HCT116 (cell line): Measurements from ENCODE around the gene C1orf159. TPM values are rescaled to one million over a fixed set of nuclear protein-coding genes. Genes with fewer than 3 reads are reported as not detected.
A peak's percentile ranks its signal among the peaks of the same experiment; 100 is the strongest.

ENCODE experiments used
- ATAC-seq: fragments of 200-7000 bp; cut with Tn5 transposase; 2 replicates; pipeline ENCODE4 v1.9.1; 2020; ENCODE audit warnings: mild to moderate bottlenecking, moderate library complexity
- BruUV-seq: library from RNA; stranded (reverse); fragments of 400-500 nt; replicated peaks from 2 replicates; lab custom pipeline; 2021; lab: Mats Ljungman, UMichigan
- CTCF ChIA-PET: fragments of 300-600 bp; sonication (Branson Sonifier 250); formaldehyde crosslinking; loops from one replicate; lab custom pipeline; 2021; ENCODE audit warnings: antibody characterized with exemption; lab: Charles Lee
- POLR2A ChIA-PET: fragments of 300-600, 350-600 bp; sonication (Branson Sonifier 250); formaldehyde crosslinking; loops from one replicate; lab custom pipeline; 2021; ENCODE audit warnings: antibody characterized with exemption; lab: Charles Lee
- RAD21 ChIA-PET, 2 experiments: fragments of 300-600 bp; sonication (Branson Sonifier 250); formaldehyde crosslinking; loops; one replicate each; lab custom pipeline; 2023; ENCODE audit warnings: low total read pairs in 2 of 2; ENCODE audit not compliant: uncharacterized antibody in 2 of 2, unreplicated experiment in 2 of 2, low non-redundant PET in 1 of 2; lab: Charles Lee
- DNase-seq: peaks from one replicate; pipeline ENCODE4 v3.0.0-alpha.2; 2010; ENCODE audit warnings: low read depth, low spot score
- H2AFZ ChIP-seq: fragments of 200-600 bp; shearing (Covaris generic), sonication (generic); 2 replicates; pipeline ENCODE4 v1.6.1; 2017; ENCODE audit warnings: low read depth, mixed run types, mixed read lengths, antibody characterized with exemption, low read length; ENCODE audit not compliant: poor library complexity, severe bottlenecking
- H3K27ac ChIP-seq: 2 replicates; pipeline ENCODE4 v1.5.1; 2012; ENCODE audit warnings: low read depth, low read length
- H3K27me3 ChIP-seq: fragments of 200-600 bp; sonication (generic); 2 replicates; pipeline ENCODE4 v1.6.1; 2016; ENCODE audit warnings: mixed run types, low read length, mixed read lengths; ENCODE audit not compliant: insufficient read depth
- H3K36me3 ChIP-seq, 2 experiments: fragments of 200-500 bp in 1 of 2; fragments of 200-600 bp in 1 of 2; sonication (Bioruptor generic) in 1 of 2; sonication (generic) in 1 of 2; 2 replicates each; pipeline versions ENCODE4 v1.5.1 to v1.6.1; 2014 to 2016; ENCODE audit warnings: low read length in 2 of 2, inconsistent platforms in 1 of 2, mixed read lengths in 1 of 2, mixed run types in 1 of 2; ENCODE audit not compliant: insufficient read depth in 2 of 2, control insufficient read depth in 1 of 2
- H3K4me1 ChIP-seq, 2 experiments: fragments of 200-600 bp in 1 of 2; sonication (generic) in 1 of 2; 2 replicates each; pipeline versions ENCODE4 v1.5.1 to v1.6.1; 2012 to 2017; ENCODE audit warnings: low read length in 2 of 2, inconsistent platforms in 1 of 2, mild to moderate bottlenecking in 1 of 2, mixed read lengths in 1 of 2, mixed run types in 1 of 2, moderate library complexity in 1 of 2; ENCODE audit not compliant: insufficient read depth in 2 of 2, control insufficient read depth in 1 of 2
- H3K4me2 ChIP-seq: fragments of 200-600 bp; sonication (generic); 2 replicates; pipeline ENCODE4 v1.6.1; 2017; ENCODE audit warnings: mixed run types, low read length, mixed read lengths
- H3K4me3 ChIP-seq, 2 experiments: fragments of 200-600 bp in 1 of 2; sonication (generic) in 1 of 2; replicated peaks in 1 of 2; 2 replicates each; pipeline ENCODE4 v1.5.1; 2011 to 2016; ENCODE audit warnings: low read length in 2 of 2, control low read depth in 1 of 2, low read depth in 1 of 2, mild to moderate bottlenecking in 1 of 2, mixed read lengths in 1 of 2, mixed run types in 1 of 2
- H3K79me2 ChIP-seq: fragments of 200-600 bp; sonication (generic); 2 replicates; pipeline ENCODE4 v1.6.1; 2017; ENCODE audit warnings: mild to moderate bottlenecking, mixed run types, low read length, moderate library complexity, mixed read lengths; ENCODE audit not compliant: insufficient read depth
- H3K9ac ChIP-seq: fragments of 200-600 bp; sonication (generic); 2 replicates; pipeline ENCODE4 v1.6.1; 2016; ENCODE audit warnings: low read length, mixed read lengths
- H3K9me2 ChIP-seq: fragments of 200-600 bp; sonication (generic), shearing (Covaris generic); 2 replicates; pipeline ENCODE4 v1.6.1; 2017; ENCODE audit warnings: mixed run types, mild to moderate bottlenecking, moderate library complexity; ENCODE audit not compliant: insufficient read depth
- H3K9me3 ChIP-seq, 2 experiments: fragments of 200-500 bp in 1 of 2; fragments of 200-600 bp in 1 of 2; sonication (Bioruptor generic) in 1 of 2; sonication (generic) in 1 of 2; 2 replicates each; pipeline ENCODE4 v1.6.1; 2014 to 2017; ENCODE audit warnings: low read length in 2 of 2, mixed read lengths in 2 of 2, inconsistent platforms in 1 of 2, low read depth in 1 of 2, mild to moderate bottlenecking in 1 of 2, mixed run types in 1 of 2, moderate library complexity in 1 of 2; ENCODE audit not compliant: control insufficient read depth in 1 of 2, insufficient read depth in 1 of 2
- H4K20me1 ChIP-seq: fragments of 200-600 bp; sonication (generic), shearing (Covaris generic); 2 replicates; pipeline ENCODE4 v1.6.1; 2017; ENCODE audit warnings: mixed run types, mild to moderate bottlenecking, moderate library complexity; ENCODE audit not compliant: insufficient read depth
- CEBPB ChIP-seq: IDR thresholded peaks from 2 replicates; pipeline ENCODE4 v1.6.1; 2012; ENCODE audit warnings: low read depth
- CTCF ChIP-seq, 3 experiments: fragments of 200-600 bp in 1 of 3; sonication (generic) in 1 of 3; IDR thresholded peaks in 2 of 3; conservative IDR thresholded peaks in 1 of 3; 2 replicates each; pipeline ENCODE4 v1.5.1; 2012 to 2017; ENCODE audit warnings: low read depth in 2 of 3, low read length in 2 of 3, antibody characterized with exemption in 1 of 3, borderline replicate concordance in 1 of 3, control low read depth in 1 of 3, mild to moderate bottlenecking in 1 of 3, mixed read lengths in 1 of 3, mixed run types in 1 of 3, moderate library complexity in 1 of 3; ENCODE audit not compliant: insufficient read depth in 1 of 3
- EZH2 ChIP-seq: fragments of 200-600 bp; sonication (generic); IDR thresholded peaks from 2 replicates; pipeline ENCODE4 v1.6.1; 2017; ENCODE audit warnings: antibody characterized with exemption, mixed run types
- EZH2phosphoT487 ChIP-seq: fragments of 200-600 bp; IDR thresholded peaks from 2 replicates; pipeline ENCODE4 v1.6.1; 2018; ENCODE audit warnings: antibody characterized with exemption, borderline replicate concordance
- POLR2AphosphoS5 ChIP-seq: IDR thresholded peaks from 2 replicates; pipeline ENCODE4 v1.6.1; 2011; ENCODE audit warnings: mild to moderate bottlenecking, low read depth, low read length, moderate library complexity
- SRF ChIP-seq: IDR thresholded peaks from 2 replicates; pipeline ENCODE4 v1.6.1; 2012; ENCODE audit warnings: low read depth
- YY1 ChIP-seq: IDR thresholded peaks from 2 replicates; pipeline ENCODE4 v1.6.1; 2011; ENCODE audit warnings: low read length, low read depth, moderate library complexity, mild to moderate bottlenecking; ENCODE audit not compliant: insufficient replicate concordance; ENCODE audit errors: extremely low read depth
- ZNF274 ChIP-seq: fragments of 200-500 bp; sonication (Bioruptor generic); IDR thresholded peaks from 2 replicates; pipeline ENCODE4 v1.6.1; 2014; ENCODE audit warnings: mild to moderate bottlenecking, low read depth, low read length, inconsistent platforms
- intact Hi-C: fragments of 100-400 bp; cut with micrococcal nuclease; formaldehyde crosslinking; loops from 2 replicates; pipeline ENCODE4 v1.10.0; 2022
- total RNA-seq: library from RNA; stranded (reverse); gene quantifications from one replicate; pipeline ENCODE4 v1.2.1, GENCODE V29; 2021; ENCODE audit not compliant: unreplicated experiment
- TF ChIP-seq, protein P1 (sequence below): IDR thresholded peaks from 2 replicates; pipeline ENCODE4 v1.6.1; 2012

The C1orf159 gene
- total RNA-seq, 1 experiment from 2014 or later, result 22.7 TPM

DNA sequence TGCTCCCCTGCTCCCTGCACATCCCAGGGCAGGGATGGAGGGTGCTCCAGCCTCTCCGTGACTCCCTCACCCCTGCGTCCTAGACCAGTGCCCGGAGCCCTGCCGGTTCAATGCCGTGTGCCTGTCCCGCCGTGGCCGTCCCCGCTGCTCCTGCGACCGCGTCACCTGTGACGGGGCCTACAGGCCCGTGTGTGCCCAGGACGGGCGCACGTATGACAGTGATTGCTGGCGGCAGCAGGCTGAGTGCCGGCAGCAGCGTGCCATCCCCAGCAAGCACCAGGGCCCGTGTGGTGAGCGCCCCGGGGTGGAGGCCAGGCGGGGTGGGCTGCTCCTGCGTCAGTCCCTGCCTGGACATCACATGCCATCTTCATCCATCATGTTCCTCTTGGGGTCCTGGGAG is 74.0 kb downstream of the C1orf159 start:
- Histone ChIP-seq H3K79me2 (peaks cover 36% of the 10 kb centered on the region; the same call in 1 of the 2 replicates), H4K20me1 (no peaks in the 10 kb centered on the region), H3K9me2 (no peaks in the 10 kb centered on the region), H3K9me3 (no peaks in the 10 kb centered on the region)
- no peak for DNase-seq
- no TSS peak for BruUV-seq
- POLR2A ChIA-PET, result no interaction called here
- TF ChIP-seq CEBPB, result no peak
- TF ChIP-seq, all 23 proteins: peak for 0
- no peak for ATAC-seq
- Histone ChIP-seq H3K9ac (no peak overlapping the region), H3K4me2 (no peak overlapping the region), H3K27ac (peak overlapping the region; percentile 9; the same call in 1 of the 2 replicates), H3K4me1 (peaks cover 7 to 18% of the 10 kb centered on the region in 2 experiments; a peak in 3 of 4 replicates), H3K36me3 (peaks cover 15 to 36% of the 10 kb centered on the region in 2 experiments; a peak in 3 of 4 replicates), H3K27me3 (no peaks in the 10 kb centered on the region), H3K4me3 (no peak overlapping the region), H2AFZ (no peak overlapping the region)
- RAD21 ChIA-PET, result no interaction called here
- intact Hi-C loops, result no loop called here
- CTCF ChIA-PET, result no interaction called here

DNA sequence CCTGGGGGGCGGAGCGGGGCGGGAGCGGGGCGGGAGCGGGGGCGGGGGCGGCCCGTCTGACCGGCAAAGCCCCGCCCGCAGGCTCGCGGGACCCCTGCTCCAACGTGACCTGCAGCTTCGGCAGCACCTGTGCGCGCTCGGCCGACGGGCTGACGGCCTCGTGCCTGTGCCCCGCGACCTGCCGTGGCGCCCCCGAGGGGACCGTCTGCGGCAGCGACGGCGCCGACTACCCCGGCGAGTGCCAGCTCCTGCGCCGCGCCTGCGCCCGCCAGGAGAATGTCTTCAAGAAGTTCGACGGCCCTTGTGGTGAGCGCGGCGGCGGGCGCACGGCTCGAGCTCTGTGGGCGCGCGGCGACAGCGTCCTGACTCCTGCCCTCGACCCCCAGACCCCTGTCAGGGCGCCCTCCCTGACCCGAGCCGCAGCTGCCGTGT is 74.8 kb downstream of the C1orf159 start:
- peak; percentile 16 for ATAC-seq
- no peaks in the 10 kb centered on the region for H3K27me3 ChIP-seq
- POLR2A ChIA-PET, result interaction anchor here (1.1 kb wide), 1 partner anchor 24 kb away, joined by 4 read pairs; no protein-coding TSS in a partner anchor
- H3K9me3 ChIP-seq, result no peaks in the 10 kb centered on the region
- CTCF ChIA-PET, result interaction anchor here (1.0 kb wide), 1 partner anchor 39 kb away, joined by 3 read pairs; no protein-coding TSS in a partner anchor
- RAD21 ChIA-PET, result no interaction called here
- H3K4me3 ChIP-seq, result no peak overlapping the region
- H3K36me3 ChIP-seq, result peaks cover 11 to 41% of the 10 kb centered on the region in 2 experiments; a peak in 3 of 4 replicates
- H3K27ac ChIP-seq, result peak overlapping the region; percentile 40; the same call in 1 of the 2 replicates
- no peak for DNase-seq
- no peaks in the 10 kb centered on the region for H3K9me2 ChIP-seq
- no peaks in the 10 kb centered on the region for H4K20me1 ChIP-seq
- no peak overlapping the region for H3K9ac ChIP-seq
- intact Hi-C loops, result no loop called here
- peaks cover 7 to 18% of the 10 kb centered on the region in 2 experiments; a peak in 3 of 4 replicates for H3K4me1 ChIP-seq
- no peak overlapping the region for H2AFZ ChIP-seq
- H3K79me2 ChIP-seq, result peaks cover 44% of the 10 kb centered on the region; the same call in 1 of the 2 replicates
- no peak overlapping the region for H3K4me2 ChIP-seq
- no TSS peak for BruUV-seq
- TF ChIP-seq YY1 (no peak), CTCF (IDR thresholded peaks at IDR 0.05 in 2 of 3, conservative IDR thresholded peaks at IDR 0.05 in 1 of 3; ENCODE audit: borderline replicate concordance in 1 of 3, insufficient read depth in 1 of 3, low read depth in 2 of 3, low read length in 2 of 3) (no peak), EZH2 (no peak), POLR2AphosphoS5 (no peak), EZH2phosphoT487 (no peak), ZNF274 (no peak), SRF (no peak)
- TF ChIP-seq, protein P1, sequence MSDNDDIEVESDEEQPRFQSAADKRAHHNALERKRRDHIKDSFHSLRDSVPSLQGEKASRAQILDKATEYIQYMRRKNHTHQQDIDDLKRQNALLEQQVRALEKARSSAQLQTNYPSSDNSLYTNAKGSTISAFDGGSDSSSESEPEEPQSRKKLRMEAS, result no peak
